HFFc6 (cell line): ENCODE data around the gene EIF4G2. TPM values are rescaled to one million over a fixed set of nuclear protein-coding genes. Genes with fewer than 3 reads are reported as not detected.
A peak's percentile ranks its signal among the peaks of the same experiment; 100 is the strongest.

Experiments
- DNase-seq: peaks from one replicate; pipeline ENCODE4 v3.0.0-alpha.2; 2018
- H3K27ac Mint-ChIP-seq: 2 replicates; pipeline ENCODE4 v1.8.0; 2020; ENCODE audit warnings: mild to moderate bottlenecking, mixed read lengths
- H3K27me3 Mint-ChIP-seq: 2 replicates; pipeline ENCODE4 v1.8.0; 2021; ENCODE audit warnings: mild to moderate bottlenecking, moderate library complexity, mixed read lengths; ENCODE audit not compliant: insufficient read depth
- H3K36me3 Mint-ChIP-seq: 2 replicates; pipeline ENCODE4 v1.8.0; 2021; ENCODE audit warnings: low read depth, mixed read lengths
- H3K4me1 Mint-ChIP-seq: 2 replicates; pipeline ENCODE4 v1.8.0; 2020; ENCODE audit warnings: low read depth, mixed read lengths
- H3K4me3 Mint-ChIP-seq: 2 replicates; pipeline ENCODE4 v1.8.0; 2020; ENCODE audit warnings: mild to moderate bottlenecking, moderate library complexity, mixed read lengths
- H3K9me3 Mint-ChIP-seq: 2 replicates; pipeline ENCODE4 v1.8.0; 2020; ENCODE audit warnings: mild to moderate bottlenecking, mixed read lengths
- CTCF ChIP-seq: fragments of 200-600 bp; sonication (generic); IDR thresholded peaks from 2 replicates; pipeline ENCODE4 v1.5.0; 2021; ENCODE audit warnings: antibody characterized with exemption, mild to moderate bottlenecking
- total RNA-seq, 6 experiments: library from RNA; stranded (reverse); fragmentation: NEBNext Ultra II Directional; extraction: Animal tissue kit (Norgen Biotek cat#: 25700); gene quantifications; 2 replicates in 1 of 6; 3 replicates in 5 of 6; pipeline ENCODE4 v1.2.3, GENCODE V29; 2021

The EIF4G2 gene
- total RNA-seq, 6 experiments from 2014 or later = 1,163 to 1,334 (median 1,242) TPM

- Mint-ChIP-seq H3K4me1 (peaks cover 35% of the 10 kb centered on the region), H3K27me3 (no peaks in the 10 kb centered on the region), H3K4me3 (peak overlapping the region; percentile 70; the same call in 1 of the 2 replicates), H3K36me3 (peaks cover 40% of the 10 kb centered on the region), H3K27ac (peak overlapping the region; percentile 97), H3K9me3 (no peaks in the 10 kb centered on the region)
- DNase-seq = no peak
- TF ChIP-seq CTCF = no peak
Measured at GRCh38 chr11:10779086-10779485, 29.6 kb downstream of the EIF4G2 start.

- H3K4me3 Mint-ChIP-seq = peak overlapping the region; percentile 70
Measured at GRCh38 chr11:10778217-10778970, 30.3 kb downstream of the EIF4G2 start.

GRCh38 chr11:10777806-10778205, 30.9 kb downstream of the EIF4G2 start:
- Mint-ChIP-seq H3K9me3 (no peaks in the 10 kb centered on the region), H3K36me3 (peaks cover 48% of the 10 kb centered on the region), H3K27me3 (no peaks in the 10 kb centered on the region), H3K4me1 (peaks cover 35% of the 10 kb centered on the region), H3K4me3 (no peak overlapping the region), H3K27ac (peak overlapping the region; percentile 97)
- TF ChIP-seq CTCF = no peak
- no peak for DNase-seq

More at GRCh38 chr11:10778217-10778970, 30.3 kb downstream of the EIF4G2 start:
- Mint-ChIP-seq H3K4me1 (peaks cover 35% of the 10 kb centered on the region), H3K27me3 (no peaks in the 10 kb centered on the region), H3K27ac (peak overlapping the region; percentile 97), H3K9me3 (no peaks in the 10 kb centered on the region), H3K36me3 (peaks cover 47% of the 10 kb centered on the region)
- peak; percentile 88 for DNase-seq
- no peak for TF ChIP-seq CTCF

- H3K4me1 Mint-ChIP-seq = peaks cover 35% of the 10 kb centered on the region
- no peak for TF ChIP-seq CTCF
- H3K36me3 Mint-ChIP-seq = peaks cover 50% of the 10 kb centered on the region
- peak overlapping the region; percentile 97; the same call in 1 of the 2 replicates for H3K27ac Mint-ChIP-seq
- DNase-seq = no peak
- H3K27me3 Mint-ChIP-seq = no peaks in the 10 kb centered on the region
- H3K9me3 Mint-ChIP-seq = no peaks in the 10 kb centered on the region
- no peak overlapping the region for H3K4me3 Mint-ChIP-seq
Measured at GRCh38 chr11:10777393-10777793, 31.3 kb downstream of the EIF4G2 start.

- Mint-ChIP-seq H3K4me1 (peaks cover 35% of the 10 kb centered on the region), H3K27ac (no peak overlapping the region), H3K27me3 (no peaks in the 10 kb centered on the region; the same call in 1 of the 2 replicates), H3K4me3 (no peak overlapping the region), H3K36me3 (peaks cover 64% of the 10 kb centered on the region), H3K9me3 (no peaks in the 10 kb centered on the region)
- no peak for DNase-seq
- TF ChIP-seq CTCF = no peak
Measured at GRCh38 chr11:10774811-10775210, 33.9 kb downstream of the EIF4G2 start.
